Activated naive CD4-positive, alpha-beta T cell treated with anti-CD3 and anti-CD28 coated beads, Interleukin-2, amount 50 U/mL, for 24 hours (primary cell): ENCODE data around the gene ANKRD13B.
"Not testable (repeated sequence)": the region's sequence is repeated elsewhere in the genome, so short reads cannot be mapped to it uniquely, and the experiment has no call there.

Experiments used
- H3K27ac Mint-ChIP-seq: one replicate; pipeline ENCODE4 v1.8.0; 2021; ENCODE audit warnings: mild to moderate bottlenecking, mixed read lengths
- H3K27me3 Mint-ChIP-seq: one replicate; pipeline ENCODE4 v1.8.0; 2021; ENCODE audit warnings: mixed read lengths
- H3K36me3 Mint-ChIP-seq: one replicate; pipeline ENCODE4 v1.8.0; 2021; ENCODE audit warnings: mixed read lengths
- H3K4me1 Mint-ChIP-seq: one replicate; pipeline ENCODE4 v1.8.0; 2021; ENCODE audit warnings: mixed read lengths
- H3K4me3 Mint-ChIP-seq: one replicate; pipeline ENCODE4 v1.8.0; 2021; ENCODE audit warnings: mild to moderate bottlenecking, mixed read lengths
- H3K9me3 Mint-ChIP-seq: one replicate; pipeline ENCODE4 v1.8.0; 2021; ENCODE audit warnings: mixed read lengths

Gene ANKRD13B

GRCh38 chr17:29624586-29624985 is 31.7 kb downstream of the ANKRD13B start:
- Mint-ChIP-seq H3K9me3 (no peaks in the 10 kb centered on the region), H3K27me3 (no peaks in the 10 kb centered on the region), H3K36me3 (no peaks in the 10 kb centered on the region), H3K27ac (peak overlapping the region; percentile 95), H3K4me3 (no peak overlapping the region), H3K4me1 (peaks cover 74% of the 10 kb centered on the region)

DNA sequence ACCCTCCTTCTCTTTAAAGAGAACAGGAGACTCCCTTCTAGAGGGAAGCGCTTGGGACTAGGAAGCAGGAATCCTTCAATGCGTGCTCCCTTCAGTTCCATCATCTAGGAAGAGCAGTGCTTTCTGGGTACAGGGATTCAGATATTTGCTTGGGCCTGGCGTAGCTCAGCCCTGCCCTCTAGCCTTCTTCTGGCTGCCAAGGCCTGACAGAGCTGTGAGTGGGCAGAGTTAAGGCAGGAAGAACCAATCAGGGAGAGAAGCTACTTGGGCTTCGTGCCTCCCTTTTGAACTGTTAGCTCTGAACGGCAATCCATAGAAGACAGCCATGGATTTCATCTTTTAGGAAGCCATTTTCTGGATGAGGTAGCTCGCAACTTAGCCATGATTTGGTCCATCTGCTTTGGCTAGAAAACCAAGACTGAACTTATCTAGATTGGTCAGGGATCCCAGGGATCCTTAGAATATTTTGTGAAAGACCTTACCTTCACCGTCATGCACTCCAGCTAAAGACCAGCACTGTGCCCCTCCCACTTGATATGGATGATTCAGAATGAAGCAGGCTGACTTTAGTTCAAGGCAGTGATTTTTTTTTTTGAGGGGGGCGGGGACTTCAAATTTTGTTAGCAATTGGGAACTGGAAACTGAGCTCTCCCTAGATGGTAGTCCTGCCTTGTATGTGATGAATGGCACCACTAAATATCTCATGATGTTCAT is 32.3 kb downstream of the ANKRD13B start:
- H3K4me3 Mint-ChIP-seq, result peak overlapping the region; percentile 19
- peaks cover 80% of the 10 kb centered on the region for H3K4me1 Mint-ChIP-seq
- no peaks in the 10 kb centered on the region for H3K27me3 Mint-ChIP-seq
- H3K9me3 Mint-ChIP-seq, result no peaks in the 10 kb centered on the region
- peak overlapping the region; percentile 95 for H3K27ac Mint-ChIP-seq
- H3K36me3 Mint-ChIP-seq, result no peaks in the 10 kb centered on the region

- Mint-ChIP-seq H3K4me1 (peaks cover 76% of the 10 kb centered on the region), H3K36me3 (peaks cover 2% of the 10 kb centered on the region), H3K9me3 (no peaks in the 10 kb centered on the region), H3K27ac (peak overlapping the region; percentile 85), H3K4me3 (no peak overlapping the region), H3K27me3 (no peaks in the 10 kb centered on the region)
Observed at GRCh38 chr17:29627951-29628350, 35.0 kb downstream of the ANKRD13B start.

DNA sequence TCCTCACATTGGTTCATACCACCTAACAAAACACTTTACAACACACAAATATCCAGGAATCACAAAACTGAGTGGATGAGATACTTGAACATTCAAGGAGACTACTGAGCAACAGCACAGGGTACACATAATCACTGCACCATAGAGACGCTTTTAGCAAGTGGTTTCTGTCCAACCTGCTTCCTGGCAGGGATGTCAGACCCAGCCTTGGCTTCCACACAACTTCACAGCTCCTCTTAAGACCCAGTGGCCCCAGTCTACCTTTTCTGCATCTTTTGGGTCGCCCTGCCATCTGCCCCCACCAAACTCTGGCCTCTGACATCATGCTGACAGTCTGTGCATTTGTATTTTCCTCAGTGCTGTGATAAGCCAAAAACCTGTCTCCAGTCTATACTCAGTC is 35.7 kb downstream of the ANKRD13B start:
- Mint-ChIP-seq H3K4me1 (peaks cover 69% of the 10 kb centered on the region), H3K27me3 (no peaks in the 10 kb centered on the region), H3K4me3 (no peak overlapping the region), H3K9me3 (no peaks in the 10 kb centered on the region), H3K27ac (peak overlapping the region; percentile 88), H3K36me3 (peaks cover 2% of the 10 kb centered on the region)

GRCh38 chr17:29629839-29630238 is 36.9 kb downstream of the ANKRD13B start:
- Mint-ChIP-seq H3K36me3 (peaks cover 2% of the 10 kb centered on the region), H3K27me3 (no peaks in the 10 kb centered on the region), H3K27ac (peak overlapping the region; percentile 88), H3K4me3 (no peak overlapping the region), H3K9me3 (no peaks in the 10 kb centered on the region), H3K4me1 (peaks cover 61% of the 10 kb centered on the region)

GRCh38 chr17:29630630-29631193 is 37.8 kb downstream of the ANKRD13B start:
- Mint-ChIP-seq H3K27me3 (no peaks in the 10 kb centered on the region), H3K27ac (peak overlapping the region; percentile 93), H3K36me3 (peaks cover 2% of the 10 kb centered on the region), H3K9me3 (no peaks in the 10 kb centered on the region), H3K4me3 (no peak overlapping the region), H3K4me1 (peaks cover 52% of the 10 kb centered on the region)

- Mint-ChIP-seq H3K27me3 (no peaks in the 10 kb centered on the region), H3K4me3 (no peak overlapping the region), H3K4me1 (peaks cover 29% of the 10 kb centered on the region), H3K9me3 (no peaks in the 10 kb centered on the region), H3K36me3 (peaks cover 3% of the 10 kb centered on the region), H3K27ac (peak overlapping the region; percentile 53)
Observed at GRCh38 chr17:29633886-29634285, 41.0 kb downstream of the ANKRD13B start.

DNA sequence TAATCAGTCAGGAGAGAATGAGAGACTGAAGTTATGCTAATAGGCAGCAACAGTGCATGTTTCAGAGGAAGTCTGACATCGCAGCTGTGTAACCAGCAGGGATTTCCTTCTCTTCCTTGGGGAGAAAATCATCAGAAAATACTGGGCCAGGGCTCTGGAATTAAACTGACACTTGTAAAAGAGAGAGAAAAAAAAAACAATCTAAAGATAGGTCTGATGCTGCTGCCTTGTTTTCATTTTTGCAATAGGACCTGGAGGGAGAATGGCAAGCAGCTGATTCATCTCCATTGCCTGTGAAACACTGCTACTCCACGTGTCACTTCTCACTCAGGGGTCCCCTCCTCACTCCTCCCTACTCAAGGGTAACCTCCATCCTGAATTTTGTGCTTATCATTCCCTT is 47.5 kb downstream of the ANKRD13B start:
- H3K4me1 Mint-ChIP-seq, result peaks cover 45% of the 10 kb centered on the region
- no peaks in the 10 kb centered on the region for H3K27me3 Mint-ChIP-seq
- no peaks in the 10 kb centered on the region for H3K9me3 Mint-ChIP-seq
- H3K27ac Mint-ChIP-seq, result peak overlapping the region; percentile 91
- no peak overlapping the region for H3K4me3 Mint-ChIP-seq
- peaks cover 4% of the 10 kb centered on the region for H3K36me3 Mint-ChIP-seq

GRCh38 chr17:29640981-29641642 is 48.2 kb downstream of the ANKRD13B start:
- Mint-ChIP-seq H3K27me3 (no peaks in the 10 kb centered on the region), H3K36me3 (peaks cover 4% of the 10 kb centered on the region), H3K4me1 (peaks cover 50% of the 10 kb centered on the region), H3K4me3 (no peak overlapping the region), H3K9me3 (no peaks in the 10 kb centered on the region), H3K27ac (peak overlapping the region; percentile 91)

DNA sequence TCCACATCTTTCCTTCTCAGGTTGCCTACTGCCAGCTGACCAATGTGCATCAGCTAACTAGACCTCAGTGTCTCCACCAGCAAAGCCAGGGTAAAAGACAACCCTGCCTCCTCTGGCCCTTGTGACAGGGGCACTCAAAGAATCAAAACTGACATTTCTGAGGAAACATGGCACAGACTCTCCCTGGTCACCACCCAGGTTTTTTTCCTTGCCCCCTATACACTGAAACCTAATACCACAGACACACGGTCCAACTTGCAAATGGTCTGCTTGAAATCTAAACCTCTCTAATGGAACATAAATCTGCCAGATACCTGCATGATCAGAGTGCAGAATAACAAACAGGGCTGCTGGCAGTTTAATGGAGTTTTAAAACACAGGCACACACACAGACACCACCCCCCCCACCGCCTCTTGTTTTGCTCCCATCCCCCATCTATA is 49.3 kb downstream of the ANKRD13B start:
- H3K27ac Mint-ChIP-seq, result peak overlapping the region; percentile 77
- peaks cover 50% of the 10 kb centered on the region for H3K4me1 Mint-ChIP-seq
- H3K4me3 Mint-ChIP-seq, result no peak overlapping the region
- H3K36me3 Mint-ChIP-seq, result peaks cover 2% of the 10 kb centered on the region
- H3K9me3 Mint-ChIP-seq, result no peaks in the 10 kb centered on the region
- H3K27me3 Mint-ChIP-seq, result no peaks in the 10 kb centered on the region

GRCh38 chr17:29643817-29644160 is 50.9 kb downstream of the ANKRD13B start:
- H3K27me3 Mint-ChIP-seq, result no peaks in the 10 kb centered on the region
- H3K4me1 Mint-ChIP-seq, result peaks cover 47% of the 10 kb centered on the region
- no peaks in the 10 kb centered on the region for H3K9me3 Mint-ChIP-seq
- H3K4me3 Mint-ChIP-seq, result no peak overlapping the region
- H3K27ac Mint-ChIP-seq, result peak overlapping the region; percentile 74
- peaks cover 4% of the 10 kb centered on the region for H3K36me3 Mint-ChIP-seq

GRCh38 chr17:29645515-29646051 is 52.7 kb downstream of the ANKRD13B start:
- Mint-ChIP-seq H3K9me3 (no peaks in the 10 kb centered on the region), H3K4me3 (no peak overlapping the region), H3K4me1 (peaks cover 34% of the 10 kb centered on the region), H3K36me3 (peaks cover 8% of the 10 kb centered on the region), H3K27ac (peak overlapping the region; percentile 56), H3K27me3 (no peaks in the 10 kb centered on the region)

- peak overlapping the region; percentile 23 for H3K27ac Mint-ChIP-seq
- H3K4me3 Mint-ChIP-seq, result no peak overlapping the region
- no peaks in the 10 kb centered on the region for H3K27me3 Mint-ChIP-seq
- H3K9me3 Mint-ChIP-seq, result no peaks in the 10 kb centered on the region
- H3K36me3 Mint-ChIP-seq, result peaks cover 8% of the 10 kb centered on the region
- H3K4me1 Mint-ChIP-seq, result peaks cover 17% of the 10 kb centered on the region
Observed at GRCh38 chr17:29648005-29648404, 55.1 kb downstream of the ANKRD13B start.

GRCh38 chr17:29649359-29649758 is 56.4 kb downstream of the ANKRD13B start:
- peaks cover 8% of the 10 kb centered on the region for H3K36me3 Mint-ChIP-seq
- no peaks in the 10 kb centered on the region for H3K9me3 Mint-ChIP-seq
- H3K27ac Mint-ChIP-seq, result peak overlapping the region; percentile 79
- peaks cover 16% of the 10 kb centered on the region for H3K4me1 Mint-ChIP-seq
- H3K4me3 Mint-ChIP-seq, result no peak overlapping the region
- H3K27me3 Mint-ChIP-seq, result no peaks in the 10 kb centered on the region

DNA sequence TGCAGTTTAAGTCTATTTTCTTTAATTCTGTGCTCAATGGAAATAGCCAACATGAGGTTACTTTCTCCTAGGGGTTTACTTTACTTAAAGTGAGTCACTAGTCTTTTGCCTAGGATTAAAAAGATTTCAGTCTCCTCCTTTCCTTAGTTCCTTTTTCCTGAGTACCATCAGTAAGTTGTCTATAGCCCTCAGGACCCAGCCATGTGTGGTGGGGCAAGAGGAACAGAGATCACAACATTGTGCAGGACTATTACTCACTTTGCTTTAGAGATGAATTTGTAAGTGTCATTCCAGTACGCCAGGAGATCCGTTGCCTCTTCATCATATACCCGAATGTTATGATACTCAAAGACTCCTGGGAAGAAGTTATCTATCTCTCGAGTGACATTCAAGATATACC is 57.5 kb downstream of the ANKRD13B start:
- peak overlapping the region; percentile 79 for H3K27ac Mint-ChIP-seq
- H3K4me1 Mint-ChIP-seq, result peaks cover 9% of the 10 kb centered on the region
- no peak overlapping the region for H3K4me3 Mint-ChIP-seq
- H3K36me3 Mint-ChIP-seq, result peaks cover 7% of the 10 kb centered on the region
- H3K27me3 Mint-ChIP-seq, result no peaks in the 10 kb centered on the region
- no peaks in the 10 kb centered on the region for H3K9me3 Mint-ChIP-seq

DNA sequence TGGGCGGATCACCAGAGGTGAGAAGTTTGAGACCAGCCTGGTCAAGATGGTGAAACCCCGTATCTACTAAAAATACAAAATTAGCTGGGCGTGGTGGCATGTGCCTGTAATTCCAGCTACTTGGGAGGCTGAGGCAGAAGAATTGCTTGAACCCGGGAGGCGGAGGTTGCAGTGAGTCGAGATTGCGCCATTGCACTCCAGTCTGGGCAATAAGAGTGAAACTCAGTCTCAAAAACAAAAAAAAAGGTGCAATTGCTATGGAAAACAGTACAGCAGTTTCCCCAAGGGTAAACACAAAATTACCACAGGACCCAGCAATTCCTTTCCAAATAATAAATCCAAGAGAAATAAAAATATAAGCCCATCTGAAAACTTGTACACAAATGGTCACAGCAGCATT is 59.0 kb downstream of the ANKRD13B start:
- not testable (repeated sequence) for H3K27ac Mint-ChIP-seq, H3K4me3 Mint-ChIP-seq, H3K4me1 Mint-ChIP-seq, H3K9me3 Mint-ChIP-seq, H3K27me3 Mint-ChIP-seq
- peaks cover 16% of the 10 kb centered on the region for H3K36me3 Mint-ChIP-seq
